ENCODE results near the gene GLS. TPM values are rescaled to one million over a fixed set of nuclear protein-coding genes. Genes with fewer than 3 reads are reported as not detected.
A peak's percentile ranks its signal among the peaks of the same experiment; 100 is the strongest.

The GLS gene
- total and polyA plus RNA-seq, 2 donors (not counting 1 experiment from before 2014, with no cell fraction given), result 123 to 192 TPM

DNA sequence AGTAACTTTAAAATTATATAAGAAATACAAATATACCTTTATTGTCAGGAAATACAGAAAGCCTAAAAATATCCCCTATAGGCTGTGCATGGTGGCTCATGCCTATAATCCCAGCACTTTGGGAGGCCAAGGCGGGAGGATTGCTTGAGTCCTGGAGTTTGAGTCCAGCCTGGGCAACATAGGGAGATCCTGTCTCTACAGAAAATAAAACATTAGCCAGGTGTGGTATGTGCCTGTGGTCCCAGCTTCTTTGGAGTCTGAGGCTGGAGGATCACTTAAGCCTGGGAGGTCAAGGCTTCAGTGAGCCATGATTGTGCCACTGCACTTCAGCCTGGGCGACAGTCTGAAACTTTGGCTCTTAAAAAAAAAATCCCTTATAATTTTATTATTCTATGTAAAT is 29.1 kb downstream of the GLS start:
- Histone ChIP-seq H3K4me3 (replicated peaks in 1 of 4; ENCODE audit: control extremely low read depth in 1 of 4, insufficient read depth in 1 of 4, low read depth in 3 of 4, low read length in 4 of 4) (no peak overlapping the region), H2AFZ (ENCODE audit: low read length) (no peak overlapping the region), H3K4me2 (ENCODE audit: extremely low read depth, insufficient read depth, low read length) (no peak overlapping the region), H3K9me3 (ENCODE audit: control insufficient read depth, insufficient read depth, low read depth, low read length) (no peaks in the 10 kb centered on the region), H3K9ac (ENCODE audit: insufficient read depth, low read length) (no peak overlapping the region), H3K36me3 (ENCODE audit: control insufficient read depth, insufficient read depth, low read length) (peaks cover 2% of the 10 kb centered on the region), H3K27ac (ENCODE audit: insufficient read depth, low read length) (peak overlapping the region; percentile 44), H3K4me1 (ENCODE audit: control insufficient read depth, extremely low read depth, insufficient read depth, low read length) (no peaks in the 10 kb centered on the region), H4K20me1 (ENCODE audit: control insufficient read depth, extremely low read depth, insufficient read depth, low read length) (no peaks in the 10 kb centered on the region), H3K27me3 (ENCODE audit: control insufficient read depth, insufficient read depth, low read length) (no peaks in the 10 kb centered on the region), H3K79me2 (ENCODE audit: control insufficient read depth, insufficient read depth, low read length) (peaks cover 7% of the 10 kb centered on the region)
- no peak for DNase-seq (ENCODE audit: low read depth in 2 of 2)
- TF ChIP-seq, protein P1, sequence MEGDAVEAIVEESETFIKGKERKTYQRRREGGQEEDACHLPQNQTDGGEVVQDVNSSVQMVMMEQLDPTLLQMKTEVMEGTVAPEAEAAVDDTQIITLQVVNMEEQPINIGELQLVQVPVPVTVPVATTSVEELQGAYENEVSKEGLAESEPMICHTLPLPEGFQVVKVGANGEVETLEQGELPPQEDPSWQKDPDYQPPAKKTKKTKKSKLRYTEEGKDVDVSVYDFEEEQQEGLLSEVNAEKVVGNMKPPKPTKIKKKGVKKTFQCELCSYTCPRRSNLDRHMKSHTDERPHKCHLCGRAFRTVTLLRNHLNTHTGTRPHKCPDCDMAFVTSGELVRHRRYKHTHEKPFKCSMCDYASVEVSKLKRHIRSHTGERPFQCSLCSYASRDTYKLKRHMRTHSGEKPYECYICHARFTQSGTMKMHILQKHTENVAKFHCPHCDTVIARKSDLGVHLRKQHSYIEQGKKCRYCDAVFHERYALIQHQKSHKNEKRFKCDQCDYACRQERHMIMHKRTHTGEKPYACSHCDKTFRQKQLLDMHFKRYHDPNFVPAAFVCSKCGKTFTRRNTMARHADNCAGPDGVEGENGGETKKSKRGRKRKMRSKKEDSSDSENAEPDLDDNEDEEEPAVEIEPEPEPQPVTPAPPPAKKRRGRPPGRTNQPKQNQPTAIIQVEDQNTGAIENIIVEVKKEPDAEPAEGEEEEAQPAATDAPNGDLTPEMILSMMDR (conservative IDR thresholded peaks at IDR 0.05 in 1 of 2, IDR thresholded peaks at IDR 0.05 in 1 of 2; ENCODE audit: low read depth in 1 of 2, low read length in 2 of 2), result no peak
- no peak for TF ChIP-seq EZH2 (IDR thresholded peaks at IDR 0.05; ENCODE audit: low read length, missing control alignments)

DNA sequence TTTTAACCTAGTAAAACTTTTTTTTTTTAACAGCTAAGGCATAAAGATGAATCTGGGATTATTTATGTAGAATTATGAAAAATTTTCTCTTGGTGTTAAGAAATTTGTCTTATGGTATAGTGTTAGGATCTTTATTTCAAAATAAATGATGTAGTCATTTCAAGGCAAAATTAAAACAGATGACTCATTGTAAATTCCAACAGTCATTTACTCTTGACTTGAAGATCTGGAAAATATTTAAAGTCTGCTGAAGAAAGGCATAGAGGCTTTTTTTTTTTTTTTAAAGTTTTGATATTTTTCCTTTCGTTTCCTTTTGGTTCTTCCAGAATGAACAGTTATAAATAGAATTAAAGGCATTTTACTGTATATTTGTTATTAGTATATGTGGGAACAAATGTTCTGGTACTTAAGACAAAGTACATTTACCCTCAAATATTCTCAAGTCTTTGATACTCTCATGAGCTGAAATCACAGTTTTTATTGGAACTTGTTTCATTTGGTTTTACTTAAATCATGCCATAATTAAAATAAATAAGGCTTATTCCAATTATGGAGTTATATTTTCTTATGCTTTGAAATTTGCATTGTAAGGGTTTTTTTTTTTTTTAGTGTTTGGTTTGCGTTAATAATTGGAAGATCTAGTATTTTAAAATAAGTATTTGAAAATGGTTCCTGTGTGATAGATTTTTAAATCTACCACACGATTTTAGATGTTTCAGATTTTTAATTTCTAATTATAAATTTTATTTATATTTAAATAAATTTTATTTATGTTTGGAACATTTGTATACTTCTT is 29.9 kb downstream of the GLS start:
- no peak overlapping the region for H3K4me3 ChIP-seq (replicated peaks in 1 of 4; ENCODE audit: control extremely low read depth in 1 of 4, insufficient read depth in 1 of 4, low read depth in 3 of 4, low read length in 4 of 4)
- no peaks in the 10 kb centered on the region for H3K9me3 ChIP-seq (ENCODE audit: control insufficient read depth, insufficient read depth, low read depth, low read length)
- H3K27me3 ChIP-seq (ENCODE audit: control insufficient read depth, insufficient read depth, low read length), result no peaks in the 10 kb centered on the region
- H3K4me1 ChIP-seq (ENCODE audit: control insufficient read depth, extremely low read depth, insufficient read depth, low read length), result no peaks in the 10 kb centered on the region
- H4K20me1 ChIP-seq (ENCODE audit: control insufficient read depth, extremely low read depth, insufficient read depth, low read length), result no peaks in the 10 kb centered on the region
- H3K36me3 ChIP-seq (ENCODE audit: control insufficient read depth, insufficient read depth, low read length), result peaks cover 2% of the 10 kb centered on the region
- peaks cover 7% of the 10 kb centered on the region for H3K79me2 ChIP-seq (ENCODE audit: control insufficient read depth, insufficient read depth, low read length)
- peak overlapping the region; percentile 66 for H3K4me2 ChIP-seq (ENCODE audit: extremely low read depth, insufficient read depth, low read length)
- TF ChIP-seq EZH2 (IDR thresholded peaks at IDR 0.05; ENCODE audit: low read length, missing control alignments), result no peak
- TF ChIP-seq, protein P1 (conservative IDR thresholded peaks at IDR 0.05 in 1 of 2, IDR thresholded peaks at IDR 0.05 in 1 of 2; ENCODE audit: low read depth in 1 of 2, low read length in 2 of 2), result no peak
- H2AFZ ChIP-seq (ENCODE audit: low read length), result no peak overlapping the region
- H3K27ac ChIP-seq (ENCODE audit: insufficient read depth, low read length), result no peak overlapping the region
- H3K9ac ChIP-seq (ENCODE audit: insufficient read depth, low read length), result no peak overlapping the region
- peak; percentile 37 to 61 for DNase-seq (ENCODE audit: low read depth in 2 of 2)

DNA sequence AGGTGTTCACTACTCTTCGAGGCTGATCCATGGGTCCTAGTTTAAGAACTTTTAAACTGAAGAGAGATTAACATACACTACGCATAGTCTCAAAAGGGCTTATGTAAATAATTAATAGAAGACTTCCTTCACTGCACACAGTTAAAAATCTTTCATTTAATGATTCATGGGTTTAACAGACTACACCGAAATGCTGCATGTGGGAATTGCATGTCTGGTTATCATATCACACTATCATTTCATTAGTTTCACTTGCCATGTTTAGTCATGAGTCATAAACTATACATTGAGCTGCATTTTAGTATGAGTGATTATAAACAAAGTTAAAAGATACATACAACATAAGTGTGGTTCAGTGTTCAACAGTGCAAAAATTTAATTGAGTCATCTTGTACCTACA is 31.2 kb downstream of the GLS start:
- Histone ChIP-seq H3K4me1 (ENCODE audit: control insufficient read depth, extremely low read depth, insufficient read depth, low read length) (no peaks in the 10 kb centered on the region), H3K27me3 (ENCODE audit: control insufficient read depth, insufficient read depth, low read length) (no peaks in the 10 kb centered on the region), H3K79me2 (ENCODE audit: control insufficient read depth, insufficient read depth, low read length) (peaks cover 7% of the 10 kb centered on the region), H2AFZ (ENCODE audit: low read length) (no peak overlapping the region), H3K9ac (ENCODE audit: insufficient read depth, low read length) (no peak overlapping the region), H3K4me3 (replicated peaks in 1 of 4; ENCODE audit: control extremely low read depth in 1 of 4, insufficient read depth in 1 of 4, low read depth in 3 of 4, low read length in 4 of 4) (no peak overlapping the region), H3K36me3 (ENCODE audit: control insufficient read depth, insufficient read depth, low read length) (peaks cover 2% of the 10 kb centered on the region), H3K9me3 (ENCODE audit: control insufficient read depth, insufficient read depth, low read depth, low read length) (no peaks in the 10 kb centered on the region), H3K4me2 (ENCODE audit: extremely low read depth, insufficient read depth, low read length) (no peak overlapping the region), H3K27ac (ENCODE audit: insufficient read depth, low read length) (no peak overlapping the region), H4K20me1 (ENCODE audit: control insufficient read depth, extremely low read depth, insufficient read depth, low read length) (no peaks in the 10 kb centered on the region)
- no peak for TF ChIP-seq EZH2 (IDR thresholded peaks at IDR 0.05; ENCODE audit: low read length, missing control alignments)
- TF ChIP-seq, protein P1 (conservative IDR thresholded peaks at IDR 0.05 in 1 of 2, IDR thresholded peaks at IDR 0.05 in 1 of 2; ENCODE audit: low read depth in 1 of 2, low read length in 2 of 2), result no peak
- DNase-seq (ENCODE audit: low read depth in 2 of 2), result peak; percentile 22 to 43
